ENCODE data around the gene MX1.

- TF ChIP-seq TAF1 (conservative IDR thresholded peaks at IDR 0.05) (no peak), CTCF (IDR thresholded peaks at IDR 0.05; ENCODE audit: low read depth, low read length, missing input control) (no peak), MAX (IDR thresholded peaks at IDR 0.05) (no peak)
These were observed 6.8 kb downstream of the MX1 start for GRCh38 chr21:41432562-41433460.
